ENCODE data around the gene FRMD4A.

The FRMD4A gene

DNA sequence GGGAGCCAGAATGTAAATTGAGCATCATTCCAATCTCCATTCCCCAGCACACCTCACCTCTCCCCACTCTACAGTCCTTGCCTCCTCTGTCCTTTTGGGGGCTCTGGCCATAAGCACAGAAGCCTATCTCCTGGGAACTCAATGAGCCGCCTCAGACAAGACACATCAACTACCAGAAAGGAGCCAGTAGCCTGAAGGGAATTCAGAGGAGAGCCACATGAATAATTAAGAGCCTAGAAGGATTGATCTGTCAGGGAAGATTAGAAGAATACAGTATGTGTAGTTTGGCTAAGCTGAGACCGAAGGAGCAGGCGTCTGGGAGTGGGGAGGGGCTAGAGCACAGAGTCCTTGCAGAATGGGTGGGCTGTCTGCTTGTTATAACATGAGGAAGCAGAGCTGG lies 31.2 kb downstream of the FRMD4A start:
- FAIRE-seq (no peak), DNase-seq (ENCODE audit: extremely low spot score, insufficient read length, low read depth) (no peak)

- DNase-seq (ENCODE audit: extremely low spot score, insufficient read length, low read depth), result no peak
- no peak for FAIRE-seq
These were observed 34.5 kb downstream of the FRMD4A start for GRCh38 chr10:14296065-14296709.

- DNase-seq (ENCODE audit: extremely low spot score, insufficient read length, low read depth) (no peak), FAIRE-seq (no peak)
These were observed 36.2 kb downstream of the FRMD4A start for GRCh38 chr10:14294347-14295059.

DNA sequence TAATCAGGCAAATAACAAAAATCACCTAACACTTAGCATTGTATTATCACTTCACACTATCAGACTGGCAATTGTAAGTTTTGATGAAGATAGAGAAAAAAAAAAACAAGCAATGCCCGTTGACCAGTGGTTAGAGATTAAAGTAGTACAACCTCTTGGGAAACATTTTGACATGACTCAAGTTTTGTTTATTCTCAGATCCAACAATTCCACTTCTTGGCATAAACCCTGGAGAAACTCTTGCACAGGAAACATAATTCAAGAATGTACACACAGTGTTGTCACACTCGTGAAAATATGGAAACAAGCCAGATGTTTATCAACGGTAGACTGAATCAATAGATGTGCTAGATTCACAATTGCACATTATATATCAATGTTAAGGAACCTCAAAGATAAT lies 37.2 kb downstream of the FRMD4A start:
- FAIRE-seq, result no peak
- DNase-seq (ENCODE audit: extremely low spot score, insufficient read length, low read depth), result no peak

DNA sequence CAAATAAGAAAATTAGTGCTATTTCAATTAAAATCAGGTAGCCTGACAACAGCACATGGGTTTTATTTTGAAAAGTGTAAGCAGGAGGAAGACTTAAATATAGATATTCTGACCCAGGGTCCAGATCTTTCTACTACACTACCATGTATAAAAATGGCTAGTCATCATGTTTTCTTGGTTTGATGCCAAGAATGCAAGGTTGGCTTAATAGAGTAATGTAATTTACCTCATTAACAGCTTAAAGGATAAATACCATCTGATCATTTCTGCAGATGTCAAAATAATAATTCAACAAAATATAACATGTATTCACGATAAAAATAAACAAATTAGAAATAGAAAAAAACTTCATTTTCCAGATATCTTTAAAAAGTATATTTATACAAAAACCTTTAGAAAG lies 39.4 kb downstream of the FRMD4A start:
- FAIRE-seq, result no peak
- DNase-seq (ENCODE audit: extremely low spot score, insufficient read length, low read depth), result no peak

- FAIRE-seq (no peak), DNase-seq (ENCODE audit: extremely low spot score, insufficient read length, low read depth) (no peak)
These were observed 44.7 kb downstream of the FRMD4A start for GRCh38 chr10:14285941-14286560.

- no peak for DNase-seq (ENCODE audit: extremely low spot score, insufficient read length, low read depth)
- no peak for FAIRE-seq
These were observed 48.4 kb downstream of the FRMD4A start for GRCh38 chr10:14282276-14282675.

- FAIRE-seq, result no peak
- no peak for DNase-seq (ENCODE audit: extremely low spot score, insufficient read length, low read depth)
These were observed 52.2 kb downstream of the FRMD4A start for GRCh38 chr10:14278533-14278932.

DNA sequence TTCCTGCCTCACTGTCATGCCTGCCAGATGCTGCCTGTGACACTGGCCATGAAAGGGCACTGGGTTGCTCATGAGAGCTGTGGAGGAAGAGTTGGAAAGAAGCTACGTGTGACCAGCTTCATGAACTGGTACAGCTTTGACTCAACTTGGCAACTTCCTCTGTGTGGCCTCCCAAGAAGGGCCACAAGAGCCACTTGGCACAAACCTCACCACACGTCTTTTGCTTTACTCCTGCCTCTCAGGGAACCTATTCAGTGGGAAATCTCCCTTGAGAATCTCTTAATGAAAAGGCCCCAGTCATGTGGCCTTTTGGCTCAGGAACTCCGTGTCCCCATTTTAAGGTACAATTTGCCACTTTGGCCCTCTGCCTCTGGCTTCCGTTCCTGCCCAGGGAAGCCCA lies 54.5 kb downstream of the FRMD4A start:
- no peak for FAIRE-seq
- DNase-seq (ENCODE audit: extremely low spot score, insufficient read length, low read depth), result no peak

DNA sequence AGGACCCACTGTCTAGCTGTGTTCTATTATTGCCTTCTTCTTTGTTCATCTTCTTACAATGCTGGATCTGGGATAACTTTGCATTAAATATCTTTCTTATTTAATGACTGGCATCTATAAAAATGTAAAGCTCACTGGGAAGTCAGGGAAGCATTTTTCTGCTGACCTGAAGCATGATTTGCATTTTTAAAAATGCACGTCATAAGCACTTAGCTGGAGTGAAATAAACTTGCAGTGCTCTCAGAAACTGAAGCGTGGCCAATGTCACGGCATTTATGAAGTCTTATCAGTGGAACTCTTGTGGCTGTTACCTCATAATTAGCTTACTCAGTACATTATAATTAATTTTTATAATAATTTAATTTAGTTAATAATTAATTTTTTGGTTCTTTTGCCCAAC lies 59.1 kb downstream of the FRMD4A start:
- no peak for FAIRE-seq

GRCh38 chr10:14270370-14270769 lies 60.4 kb downstream of the FRMD4A start:
- DNase-seq (ENCODE audit: extremely low spot score, insufficient read length, low read depth) (no peak), FAIRE-seq (no peak)

More for the DNA sequence above, 59.1 kb downstream of the FRMD4A start:
- no peak for DNase-seq (ENCODE audit: extremely low spot score, insufficient read length, low read depth)

GRCh38 chr10:14265709-14266108 lies 65.0 kb downstream of the FRMD4A start:
- DNase-seq (ENCODE audit: extremely low spot score, insufficient read length, low read depth) (no peak), FAIRE-seq (no peak)

DNA sequence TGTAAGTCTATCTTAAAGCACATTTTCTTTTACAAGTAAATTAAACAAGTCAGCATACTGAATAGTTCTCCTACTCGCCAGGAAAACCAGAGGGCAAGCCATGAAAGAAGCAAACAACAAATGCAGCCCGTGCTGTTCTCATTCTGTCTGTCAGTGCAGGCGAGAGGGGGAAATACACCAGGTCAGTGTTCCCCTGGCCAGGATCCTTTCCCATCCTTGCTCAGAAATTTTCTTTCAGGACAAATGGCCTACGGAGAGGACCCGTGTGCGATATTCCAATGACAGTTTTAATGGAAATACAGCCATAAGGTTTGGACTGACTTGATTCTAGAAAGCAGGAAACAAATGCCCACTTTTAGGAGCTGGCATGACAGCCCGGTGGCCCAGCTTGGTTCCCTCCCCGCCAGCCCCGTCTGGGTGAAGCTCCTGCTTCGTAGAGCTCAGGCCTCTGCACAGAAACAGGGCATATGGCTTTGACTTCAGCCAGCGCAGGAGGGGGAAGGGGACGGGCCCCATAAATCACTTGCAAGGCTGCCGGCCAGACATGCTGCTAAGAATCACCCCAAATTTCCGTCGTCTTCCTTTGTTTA lies 67.8 kb downstream of the FRMD4A start:
- no peak for DNase-seq (ENCODE audit: extremely low spot score, insufficient read length, low read depth)
- no peak for FAIRE-seq

DNA sequence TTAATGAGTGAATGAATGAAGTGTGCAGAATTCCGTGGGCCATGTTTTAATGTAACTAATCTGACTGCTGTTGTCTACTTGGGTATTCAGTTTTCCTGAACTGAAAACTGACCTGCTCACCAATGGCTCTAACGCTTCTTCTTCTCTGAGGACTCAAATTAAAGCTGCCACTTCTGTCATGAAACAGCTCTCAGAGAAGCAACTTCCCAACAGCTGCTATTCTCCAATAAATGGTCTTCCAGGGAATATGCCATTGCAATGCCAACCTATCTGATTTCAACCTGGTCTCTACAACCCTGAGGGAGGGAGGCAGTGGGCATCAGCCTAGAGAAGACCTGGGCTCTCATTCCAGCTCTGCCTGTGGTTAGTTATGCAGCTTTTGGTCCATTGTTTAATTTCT lies 69.4 kb downstream of the FRMD4A start:
- DNase-seq (ENCODE audit: extremely low spot score, insufficient read length, low read depth), result no peak
- no peak for FAIRE-seq

DNA sequence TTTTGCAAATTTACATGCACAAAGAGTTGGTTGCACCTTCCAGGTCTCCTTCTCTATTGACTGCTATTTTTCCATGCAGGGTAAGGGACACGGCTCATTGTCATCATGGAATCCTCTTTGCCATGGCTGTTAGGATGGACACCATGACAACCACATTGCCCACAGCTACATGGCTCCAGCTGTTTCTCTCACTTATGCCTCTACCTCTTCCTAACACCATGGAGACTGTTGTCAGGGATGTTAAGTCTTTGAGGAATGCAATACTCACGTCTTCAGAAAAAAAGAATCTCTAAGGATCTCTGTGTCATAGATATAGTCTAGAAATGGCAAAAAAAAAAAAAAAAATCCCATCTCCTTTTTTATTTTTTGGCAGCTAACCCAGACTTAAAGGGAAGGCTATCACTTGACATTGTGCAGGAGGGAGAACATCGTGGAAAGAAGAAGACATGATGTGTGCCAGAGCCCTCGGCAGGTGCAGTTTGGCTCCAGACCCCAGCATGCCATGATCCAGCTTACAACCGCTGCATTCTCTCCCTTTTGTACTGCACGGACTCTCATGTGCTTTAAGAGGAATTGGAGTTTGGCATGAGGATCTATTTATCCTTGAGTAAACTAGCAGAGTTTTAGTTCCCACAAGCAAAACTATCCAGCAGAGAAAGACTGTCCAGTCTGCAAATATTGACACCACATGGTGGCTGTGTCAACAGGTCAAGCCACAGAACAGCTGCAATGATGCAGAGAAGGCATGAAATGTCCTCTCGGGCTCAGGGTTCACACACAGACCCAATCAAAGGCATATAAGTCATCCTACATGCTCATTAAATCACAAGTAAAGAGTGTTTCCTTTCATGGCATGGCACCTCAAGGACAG lies 70.8 kb downstream of the FRMD4A start:
- no peak for FAIRE-seq
- DNase-seq (ENCODE audit: extremely low spot score, insufficient read length, low read depth), result no peak

- FAIRE-seq, result no peak
These were observed 76.4 kb downstream of the FRMD4A start for GRCh38 chr10:14254368-14254767.

GRCh38 chr10:14253711-14254110 lies 77.0 kb downstream of the FRMD4A start:
- FAIRE-seq (no peak), DNase-seq (ENCODE audit: extremely low spot score, insufficient read length, low read depth) (no peak)

More at GRCh38 chr10:14254368-14254767, 76.4 kb downstream of the FRMD4A start:
- DNase-seq (ENCODE audit: extremely low spot score, insufficient read length, low read depth), result no peak

GRCh38 chr10:14253079-14253478 lies 77.6 kb downstream of the FRMD4A start:
- DNase-seq (ENCODE audit: extremely low spot score, insufficient read length, low read depth) (no peak), FAIRE-seq (no peak)

DNA sequence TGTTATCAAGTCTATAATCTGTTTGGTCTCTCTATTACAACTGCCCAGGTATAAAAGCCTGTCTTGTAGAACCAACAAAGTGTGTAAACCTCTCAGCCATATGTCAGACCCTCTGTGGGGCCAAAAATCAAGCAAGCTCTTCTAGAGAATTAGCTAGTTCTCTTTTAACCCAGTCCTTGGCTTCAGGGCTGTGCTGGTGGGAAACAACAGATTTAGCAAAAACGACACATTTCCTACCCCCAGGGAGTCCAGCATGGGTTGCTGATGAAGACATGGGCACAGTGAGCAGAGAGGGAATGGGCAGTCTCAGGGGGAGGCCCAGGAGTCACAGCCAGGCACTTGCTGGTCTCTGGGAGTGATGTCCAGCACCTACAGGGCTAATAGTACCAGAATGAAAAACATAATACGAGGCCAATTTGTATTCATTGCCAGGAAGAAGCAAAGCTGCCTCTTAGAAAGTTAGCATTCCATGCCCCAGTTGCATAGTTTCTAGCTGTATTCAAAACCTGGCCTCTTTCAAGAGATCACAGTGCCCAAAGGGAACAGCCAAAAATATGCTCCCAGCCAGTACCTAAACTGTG lies 80.1 kb downstream of the FRMD4A start:
- FAIRE-seq, result no peak
- DNase-seq (ENCODE audit: extremely low spot score, insufficient read length, low read depth), result no peak

Measured in GM18507 (cell line).